HepG2 (cell line): ENCODE data around the gene C16orf86. TPM values are rescaled to one million over a fixed set of nuclear protein-coding genes. Genes with fewer than 3 reads are reported as not detected.

Experiments
- ATAC-seq: fragments of 200-7000 bp; cut with Tn5 transposase; 3 replicates; pipeline ENCODE4 v1.9.1; 2020; ENCODE audit warnings: mild to moderate bottlenecking, moderate library complexity
- BruUV-seq: library from RNA; stranded (reverse); fragments of 400-500 nt; replicated peaks from 2 replicates; lab custom pipeline; 2021; lab: Mats Ljungman, UMichigan
- CTCF ChIA-PET: fragments of 300-600 bp; formaldehyde crosslinking; extraction: SDS; loops from one replicate; lab custom pipeline; 2021; ENCODE audit warnings: low total read pairs, inconsistent platforms, low intra/inter-chr PET ratio; lab: Yijun Ruan, JAX
- POLR2A ChIA-PET: fragments of 350-600 bp; sonication (Branson Sonifier 250); formaldehyde crosslinking; loops from one replicate; lab custom pipeline; 2020; ENCODE audit warnings: antibody characterized with exemption, inconsistent platforms; lab: Yijun Ruan, JAX
- DNase-seq: peaks from one replicate; pipeline ENCODE4 v3.0.0-alpha.2; 2015; ENCODE audit warnings: low spot score
- FAIRE-seq: peaks from 3 replicates; lab custom pipeline; 2011; peaks lifted over from hg19 to GRCh38; lab: Jason Lieb, UNC
- H2AFZ ChIP-seq: one replicate; pipeline ENCODE4 v1.6.1; 2011; ENCODE audit warnings: low read length, inconsistent platforms
- H3K27ac ChIP-seq: fragments of 300-600 bp; 3 replicates; pipeline ENCODE4 v1.8.0; 2011; ENCODE audit warnings: mixed run types, mild to moderate bottlenecking, mixed read lengths, low read length, inconsistent platforms; ENCODE audit not compliant: insufficient read depth; ENCODE audit errors: extremely low read length
- H3K27me3 ChIP-seq, 2 experiments: fragments of 200-600 bp in 1 of 2; 2 replicates in 1 of 2; 3 replicates in 1 of 2; pipeline versions ENCODE4 v1.6.0 to v1.8.0; 2011; ENCODE audit warnings: low read length in 2 of 2, mild to moderate bottlenecking in 2 of 2, moderate library complexity in 2 of 2, inconsistent platforms in 1 of 2; ENCODE audit not compliant: insufficient read depth in 2 of 2, control insufficient read depth in 1 of 2
- H3K36me3 ChIP-seq, 2 experiments: fragments of 200-600 bp in 1 of 2; replicated peaks in 1 of 2; 2 replicates in 1 of 2; 3 replicates in 1 of 2; pipeline versions ENCODE4 v1.5.1 to v1.8.0; 2011; ENCODE audit warnings: low read length in 2 of 2, inconsistent platforms in 1 of 2; ENCODE audit not compliant: insufficient read depth in 2 of 2, control insufficient read depth in 1 of 2
- H3K4me1 ChIP-seq: 2 replicates; pipeline ENCODE4 v1.5.1; 2012; ENCODE audit warnings: low read length, inconsistent platforms; ENCODE audit not compliant: insufficient read depth
- H3K4me2 ChIP-seq: 2 replicates; pipeline ENCODE4 v1.6.0; 2011; ENCODE audit warnings: low read depth, low read length, inconsistent platforms
- H3K4me3 ChIP-seq, 3 experiments: fragments of 200-600 bp in 1 of 3; sonication (generic), shearing (Covaris generic) in 1 of 3; replicated peaks in 1 of 3; 2 replicates each; pipeline ENCODE4 v1.5.1; 2011 to 2016; ENCODE audit warnings: low read length in 3 of 3, inconsistent platforms in 2 of 3, low read depth in 2 of 3, mild to moderate bottlenecking in 2 of 3, control low read depth in 1 of 3, mixed read lengths in 1 of 3; ENCODE audit not compliant: insufficient read depth in 1 of 3
- H3K79me2 ChIP-seq: one replicate; pipeline ENCODE4 v1.6.1; 2011; ENCODE audit warnings: low read length, inconsistent platforms; ENCODE audit not compliant: insufficient read depth
- H3K9ac ChIP-seq: 2 replicates; pipeline ENCODE4 v1.6.0; 2011; ENCODE audit warnings: mild to moderate bottlenecking, low read depth, low read length, inconsistent platforms; ENCODE audit not compliant: insufficient read depth
- H3K9me3 ChIP-seq: 2 replicates; pipeline ENCODE4 v1.5.1; 2012; ENCODE audit warnings: mild to moderate bottlenecking, low read length
- H4K20me1 ChIP-seq: 2 replicates; pipeline ENCODE4 v1.6.0; 2011; ENCODE audit warnings: inconsistent platforms, mild to moderate bottlenecking, low read length, moderate library complexity; ENCODE audit not compliant: insufficient read depth
- AGO2 ChIP-seq: fragments of 200-400 bp; formaldehyde crosslinking; optimal IDR thresholded peaks from 2 replicates; pipeline ENCODE3; 2017; ENCODE audit warnings: mild to moderate bottlenecking, low read depth, low read length, moderate library complexity
- FOXK1 ChIP-seq: sonication (generic); formaldehyde crosslinking; IDR thresholded peaks from 2 replicates; pipeline ENCODE4 v1.4.0; 2020; ENCODE audit warnings: low read depth, missing genetic modification reagents, borderline replicate concordance
- HBP1 ChIP-seq: IDR thresholded peaks from 2 replicates; pipeline ENCODE4 v1.6.1; 2016; ENCODE audit warnings: low read depth, control low read depth
- HIVEP1 ChIP-seq: sonication (generic); formaldehyde crosslinking; IDR thresholded peaks from 2 replicates; pipeline ENCODE4 v1.4.0; 2020; ENCODE audit warnings: mild to moderate bottlenecking, missing genetic modification reagents
- KLF12 ChIP-seq: sonication (generic); formaldehyde crosslinking; IDR thresholded peaks from 2 replicates; pipeline ENCODE4 v1.4.0; 2020; ENCODE audit warnings: missing genetic modification reagents, borderline replicate concordance
- NR2F2 ChIP-seq: IDR thresholded peaks from 2 replicates; pipeline ENCODE4 v1.6.1; 2012; ENCODE audit warnings: low read depth, inconsistent platforms, borderline replicate concordance
- RBM22 ChIP-seq: fragments of 200-400 bp; formaldehyde crosslinking; optimal IDR thresholded peaks from 2 replicates; pipeline ENCODE3; 2017; ENCODE audit warnings: mild to moderate bottlenecking, low read length, moderate library complexity
- SP4 ChIP-seq: sonication (generic); formaldehyde crosslinking; IDR thresholded peaks from 2 replicates; pipeline ENCODE4 v1.8.1; 2023; ENCODE audit warnings: mild to moderate bottlenecking, missing genetic modification reagents
- TCF12 ChIP-seq, 2 experiments: fragments of 450-650 bp in 1 of 2; sonication (generic) in 1 of 2; formaldehyde crosslinking in 1 of 2; IDR thresholded peaks; 2 replicates each; pipeline versions ENCODE4 v1.6.1 to v1.8.0; 2017 to 2022; ENCODE audit warnings: antibody characterized with exemption in 1 of 2, mild to moderate bottlenecking in 1 of 2, missing genetic modification reagents in 1 of 2, moderate library complexity in 1 of 2
- ZBTB33 ChIP-seq: sonication (generic); formaldehyde crosslinking; IDR thresholded peaks from 2 replicates; pipeline ENCODE4 v1.4.0; 2020; ENCODE audit warnings: missing genetic modification reagents
- ZNF160 ChIP-seq: sonication (generic); formaldehyde crosslinking; IDR thresholded peaks from 2 replicates; pipeline ENCODE4 v1.8.0; 2022; ENCODE audit warnings: mild to moderate bottlenecking, inconsistent platforms, missing genetic modification reagents
- ZNF343 ChIP-seq: sonication (generic); formaldehyde crosslinking; IDR thresholded peaks from 2 replicates; pipeline ENCODE4 v1.4.0; 2020; ENCODE audit warnings: mild to moderate bottlenecking, missing genetic modification reagents
- ZNF501 ChIP-seq: sonication (generic); formaldehyde crosslinking; IDR thresholded peaks from 2 replicates; pipeline ENCODE4 v1.5.1; 2020; ENCODE audit warnings: mild to moderate bottlenecking, moderate library complexity, missing genetic modification reagents
- ZNF547 ChIP-seq: sonication (generic); formaldehyde crosslinking; IDR thresholded peaks from 2 replicates; pipeline ENCODE4 v1.5.1; 2020; ENCODE audit warnings: mild to moderate bottlenecking, missing genetic modification reagents
- WGBS: methylation state at CpG from one replicate; pipeline ENCODE4 v1.1.6; 2017; ENCODE audit warnings: low lambda C conversion rate; 5-methylcytosine and 5-hydroxymethylcytosine counted together
- in situ Hi-C: cut with HindIII; loops from 2 replicates; pipeline ENCODE4 v1.10.0; 2017; ENCODE audit warnings: low pct_unique_long_range_greater_than_20kb; ENCODE audit not compliant: extremely low pct_ligation_motif_present
- intact Hi-C: fragments of 100-400 bp; cut with micrococcal nuclease; formaldehyde crosslinking; loops from one replicate; pipeline ENCODE4 v1.10.0; 2022; ENCODE audit not compliant: unreplicated experiment
- polyA plus RNA-seq, 8 experiments: library from polyadenylated mRNA; depleted of rRNA in 3 of 8; stranded (reverse) in 7 of 8; unstranded in 1 of 8; fragments of >200 nt; fragmentation: Illumina TruSeq in 4 of 8; extraction: Trizol in 4 of 8; gene quantifications; 2 replicates each; pipeline versions ENCODE4 v1.2.1 to v1.2.3, GENCODE V29; 2011 to 2016; ENCODE audit warnings: low read depth in 4 of 8, missing spikeins in 1 of 8, mixed read lengths in 1 of 8; ENCODE audit not compliant: insufficient read depth in 1 of 8
- total RNA-seq, 5 experiments: library from RNA; depleted of rRNA; stranded (reverse); fragments of >200 nt; fragmentation: Illumina TruSeq; extraction: Trizol; gene quantifications; 2 replicates each; pipeline ENCODE4 v1.2.3, GENCODE V29; 2016; ENCODE audit warnings: low read depth in 1 of 5

Gene C16orf86
- total and polyA plus RNA-seq, 2 of the 13 experiments (the other 11 are each of a cell fraction or from before 2014, with no cell fraction given): 1.5 to 3.1 TPM

GRCh38 chr16:67651847-67652246 lies 14.8 kb upstream of the C16orf86 start:
- peaks cover 0 to under 1% of the 10 kb centered on the region in 2 experiments; a peak in 1 of 5 replicates for H3K36me3 ChIP-seq
- ChIA-PET CTCF (no interaction called here), POLR2A (interaction anchor here (1.1 to 1.9 kb wide), 2 partner anchors 8 to 14 kb away, joined by 4 to 6 read pairs; partner anchors contain the start of genes ACD, C16orf86 and ENKD1)
- in situ Hi-C loops (no loop called here), intact Hi-C loops (no loop called here)
- peaks cover 11% of the 10 kb centered on the region for H4K20me1 ChIP-seq
- peaks cover 25% of the 10 kb centered on the region; the same call in 1 of the 2 replicates for H3K4me1 ChIP-seq
- H3K4me3 ChIP-seq: no peak overlapping the region
- no peak overlapping the region for H2AFZ ChIP-seq
- DNase-seq (no peak), FAIRE-seq (no peak), ATAC-seq (no peak)
- TF ChIP-seq NR2F2: no peak
- TF ChIP-seq ZBTB33 (CRISPR knock-in tag): no peak
- 0 out of 2 replicates have a peak, but pooled peaks have one; percentile 43 for TF ChIP-seq ZNF343 (CRISPR knock-in tag)
- WGBS: 25% methylated on average over 2 of the region's 4 CpGs
- no peaks in the 10 kb centered on the region for H3K9me3 ChIP-seq
- H3K9ac ChIP-seq: no peak overlapping the region
- H3K27ac ChIP-seq: no peak overlapping the region
- H3K27me3 ChIP-seq: peaks cover 9 to 69% of the 10 kb centered on the region in 2 experiments
- no peak overlapping the region for H3K4me2 ChIP-seq
- BruUV-seq: no TSS peak
- H3K79me2 ChIP-seq: no peaks in the 10 kb centered on the region

- BruUV-seq: no TSS peak
- Histone ChIP-seq H3K4me3 (peak overlapping the region; percentile 59 to 78 (median 76); a peak in 5 of 6 replicates), H3K36me3 (peaks cover 2 to 4% of the 10 kb centered on the region in 2 experiments; a peak in 2 of 5 replicates), H3K4me2 (peak overlapping the region; percentile 92), H3K4me1 (peaks cover 25% of the 10 kb centered on the region; the same call in 1 of the 2 replicates), H2AFZ (no peak overlapping the region), H3K9ac (no peak overlapping the region), H3K79me2 (no peaks in the 10 kb centered on the region), H3K27ac (no peak overlapping the region), H3K9me3 (no peaks in the 10 kb centered on the region), H3K27me3 (peaks cover 9 to 61% of the 10 kb centered on the region in 2 experiments), H4K20me1 (peaks cover 11% of the 10 kb centered on the region)
- FAIRE-seq (no peak), DNase-seq (no peak), ATAC-seq (peak; percentile 7)
- WGBS: no CpG with 5 or more reads among the region's 59 CpGs
- CTCF ChIA-PET: interaction anchor here (1.6 kb wide), 1 partner anchor 15 kb away, joined by 8 read pairs; no protein-coding TSS in a partner anchor
- POLR2A ChIA-PET: no interaction called here
- in situ Hi-C loops: no loop called here
- intact Hi-C loops: no loop called here
- no peak for TF ChIP-seq HIVEP1 (CRISPR knock-in tag)
- no peak for TF ChIP-seq AGO2
- TF ChIP-seq SP4 (CRISPR knock-in tag): 0 out of 2 replicates have a peak, but pooled peaks have one; percentile 23
- TF ChIP-seq KLF12 (CRISPR knock-in tag): no peak
- TF ChIP-seq TCF12 (IDR thresholded peaks at IDR 0.05): no peak
- no peak for TF ChIP-seq TCF12 (CRISPR knock-in tag; IDR thresholded peaks at IDR 0.05)
- TF ChIP-seq RBM22: no peak
- peak; percentile 22; the same call in 1 of the 2 replicates for TF ChIP-seq ZNF547
- no peak; the same call in 1 of the 2 replicates for TF ChIP-seq FOXK1 (CRISPR knock-in tag)
- TF ChIP-seq ZNF160: peak; percentile 66; the same call in 1 of the 2 replicates
- 0 out of 2 replicates have a peak, but pooled peaks have one; percentile 76 for TF ChIP-seq HBP1 (CRISPR knock-in tag)
- TF ChIP-seq ZNF501 (CRISPR knock-in tag): no peak
These were observed 14.0 kb upstream of the C16orf86 start for GRCh38 chr16:67652578-67653127.
